CD4-positive, alpha-beta T cell (primary cell): ENCODE measurements around the gene LSM14A. TPM values are rescaled to one million over a fixed set of nuclear protein-coding genes. Genes with fewer than 3 reads are reported as not detected.

Experiments used
- ATAC-seq: fragments of 200-7000 bp; cut with Tn5 transposase; one replicate; pipeline ENCODE4 v1.10.0; 2022; ENCODE audit warnings: mild to moderate bottlenecking; ENCODE audit not compliant: poor library complexity
- CTCF ChIA-PET: fragments of 350-600 bp; sonication (Branson Sonifier 250); formaldehyde crosslinking; loops from one replicate; lab custom pipeline; 2021; ENCODE audit warnings: antibody characterized with exemption, inconsistent platforms; lab: Charles Lee
- POLR2A ChIA-PET: fragments of 350-600 bp; sonication (Branson Sonifier 250); formaldehyde crosslinking; loops from one replicate; lab custom pipeline; 2021; ENCODE audit warnings: antibody characterized with exemption, inconsistent platforms; lab: Charles Lee
- DNase-seq, 14 experiments: peaks; one replicate each; pipeline ENCODE4 v3.0.0-alpha.2; 2013 to 2020; ENCODE audit warnings: mixed read lengths in 2 of 14
- H3K27ac ChIP-seq, 2 donors: one replicate each; pipeline versions ENCODE4 v1.5.1 to v1.7.0; 2013; ENCODE audit warnings: low read length in 2 of 2, low read depth in 1 of 2, mild to moderate bottlenecking in 1 of 2
- H3K27me3 ChIP-seq, 2 experiments: 1 replicate in 1 of 2; 2 replicates in 1 of 2; pipeline versions ENCODE4 v1.6.1 to v1.7.0; 2013; ENCODE audit warnings: low read length in 2 of 2, control low read depth in 1 of 2, mild to moderate bottlenecking in 1 of 2, moderate library complexity in 1 of 2; ENCODE audit not compliant: insufficient read depth in 2 of 2, control insufficient read depth in 1 of 2
- H3K36me3 ChIP-seq: one replicate; pipeline ENCODE4 v1.6.1; 2013; ENCODE audit warnings: low read length, control low read depth; ENCODE audit not compliant: insufficient read depth
- H3K4me1 ChIP-seq: one replicate; pipeline ENCODE4 v1.6.1; 2013; ENCODE audit warnings: low read length, control low read depth; ENCODE audit not compliant: insufficient read depth
- H3K4me3 ChIP-seq: one replicate; pipeline ENCODE4 v1.5.1; 2013; ENCODE audit warnings: mild to moderate bottlenecking, low read length, moderate library complexity
- H3K9me3 ChIP-seq, 2 experiments: 1 replicate in 1 of 2; 2 replicates in 1 of 2; pipeline versions ENCODE4 v1.6.1 to v1.7.0; 2013; ENCODE audit warnings: low read length in 2 of 2, mild to moderate bottlenecking in 2 of 2, control low read depth in 1 of 2, moderate library complexity in 1 of 2; ENCODE audit not compliant: control insufficient read depth in 1 of 2, insufficient read depth in 1 of 2
- H3K27ac Mint-ChIP-seq: one replicate; pipeline ENCODE4 v1.8.0; 2020; ENCODE audit warnings: mixed read lengths
- H3K27me3 Mint-ChIP-seq: one replicate; pipeline ENCODE4 v1.8.0; 2021; ENCODE audit warnings: mixed read lengths
- H3K36me3 Mint-ChIP-seq: one replicate; pipeline ENCODE4 v1.8.0; 2021; ENCODE audit warnings: low read depth, mixed read lengths
- H3K4me1 Mint-ChIP-seq: one replicate; pipeline ENCODE4 v1.8.0; 2021; ENCODE audit warnings: low read depth, mixed read lengths
- H3K4me3 Mint-ChIP-seq: one replicate; pipeline ENCODE4 v1.8.0; 2020; ENCODE audit warnings: mild to moderate bottlenecking, mixed read lengths
- H3K9me3 Mint-ChIP-seq: one replicate; pipeline ENCODE4 v1.8.0; 2020; ENCODE audit warnings: mixed read lengths
- CTCF ChIP-seq: fragments of 200-600 bp; IDR thresholded peaks from one replicate; pipeline ENCODE4 v1.8.0; 2022; ENCODE audit warnings: antibody characterized with exemption, mild to moderate bottlenecking
- intact Hi-C, 2 experiments: fragments of 100-400 bp; cut with DNase I in 1 of 2; cut with micrococcal nuclease in 1 of 2; formaldehyde crosslinking; loops; one replicate each; pipeline versions ENCODE4 v1.15.1 to v1.9.0; 2023 to 2025; cut with DNase I, micrococcal nuclease
- total RNA-seq, 174 experiments: library from RNA in 2 of 174; stranded (reverse) in 2 of 174; gene quantifications; one replicate each; pipeline ENCODE4 v1.2.3 and lab custom pipeline; 2021 to 2026

The LSM14A gene
- total RNA-seq, 2 experiments from 2014 or later: 210 to 217 TPM

- ChIA-PET CTCF (interaction anchor here (1.0 kb wide), 1 partner anchor 58 kb away, joined by 3 read pairs; no protein-coding TSS in a partner anchor), POLR2A (interaction anchor here (1.1 to 1.5 kb wide), 2 partner anchors 9 to 13 kb away, joined by 3 to 4 read pairs; no protein-coding TSS in a partner anchor)
- H3K4me3 Mint-ChIP-seq: no peak overlapping the region
- no peak for ATAC-seq
- peaks cover 88% of the 10 kb centered on the region for H3K4me1 Mint-ChIP-seq
- peak overlapping the region; percentile 50 for H3K27ac Mint-ChIP-seq
- intact Hi-C loops: no loop called here
- DNase-seq: no peak
- peaks cover 5% of the 10 kb centered on the region for H3K9me3 Mint-ChIP-seq
- no peak for TF ChIP-seq CTCF
- H3K27me3 Mint-ChIP-seq: no peaks in the 10 kb centered on the region
- no peak overlapping the region for H3K27ac ChIP-seq
- H3K4me1 ChIP-seq: peaks cover 33% of the 10 kb centered on the region
- peaks cover 56% of the 10 kb centered on the region for H3K36me3 Mint-ChIP-seq
- H3K9me3 ChIP-seq: no peaks in the 10 kb centered on the region
- H3K4me3 ChIP-seq: no peak overlapping the region
- H3K36me3 ChIP-seq: peaks cover 5% of the 10 kb centered on the region
- no peaks in the 10 kb centered on the region for H3K27me3 ChIP-seq
These were observed 106.5 kb downstream of the LSM14A start for GRCh38 chr19:34278783-34279182.

Other genes with a start within 250 kb of the LSM14A start
- 10 to 100 TPM; 69.7 to 72.0 TPM for gene GARRE1, start 82.0 kb downstream of the LSM14A start, total RNA-seq
- 10 to 100 TPM; 85.0 to 86.0 TPM for gene GPI, start 192.7 kb downstream of the LSM14A start, total RNA-seq
- 1 to 10 TPM; 3.8 to 3.9 TPM for gene PDCD2L, start 231.9 kb downstream of the LSM14A start, total RNA-seq